Sigmoid colon (tissue), 4 donors: ENCODE results near the gene LARP4B.

Experiments used
- CTCF ChIP-seq, 4 experiments: fragments of 450-650 bp in 3 of 4; fragments of 200-600 bp in 1 of 4; IDR thresholded peaks; one replicate each; pipeline ENCODE4 v1.5.1; 2016 to 2019; ENCODE audit warnings: antibody characterized with exemption in 4 of 4, mild to moderate bottlenecking in 3 of 4, moderate library complexity in 2 of 4
- EP300 ChIP-seq, 4 donors: sonication (generic); formaldehyde crosslinking; IDR thresholded peaks; one replicate each; pipeline ENCODE4 v1.6.1; 2017; ENCODE audit warnings: antibody characterized with exemption in 4 of 4
- POLR2A ChIP-seq, 2 donors: fragments of 450-650 bp; IDR thresholded peaks; one replicate each; pipeline ENCODE4 v1.6.1; 2016; ENCODE audit warnings: antibody characterized with exemption in 2 of 2, mild to moderate bottlenecking in 2 of 2, moderate library complexity in 2 of 2

GRCh38 chr10:947881-948280 lies 16.4 kb upstream of the LARP4B start:
- no peak for TF ChIP-seq CTCF (IDR thresholded peaks at IDR 0.05)
- no peak for TF ChIP-seq EP300 (IDR thresholded peaks at IDR 0.05)
- TF ChIP-seq POLR2A (IDR thresholded peaks at IDR 0.05) = no peak
